ENCODE data around the gene BANF2.
"Not testable (repeated sequence)": the region's sequence is repeated elsewhere in the genome, so short reads cannot be mapped to it uniquely, and the experiment has no call there.

The BANF2 gene

GRCh38 chr20:17773619-17774018, 73.9 kb downstream of the BANF2 start:
- no peak for TF ChIP-seq CTCF (IDR thresholded peaks at IDR 0.05; ENCODE audit: low read depth, low read length, missing control alignments)
- DNase-seq (ENCODE audit: extremely low read depth, low read depth): no peak

GRCh38 chr20:17775600-17775999, 75.8 kb downstream of the BANF2 start:
- no peak for TF ChIP-seq CTCF (IDR thresholded peaks at IDR 0.05; ENCODE audit: low read depth, low read length, missing control alignments)
- H3K4me3 ChIP-seq (replicated peaks; ENCODE audit: low read depth, low read length): no peak overlapping the region
- DNase-seq (ENCODE audit: extremely low read depth, low read depth): no peak

More at GRCh38 chr20:17773619-17774018, 73.9 kb downstream of the BANF2 start:
- H3K4me3 ChIP-seq (replicated peaks; ENCODE audit: low read depth, low read length): no peak overlapping the region

DNA sequence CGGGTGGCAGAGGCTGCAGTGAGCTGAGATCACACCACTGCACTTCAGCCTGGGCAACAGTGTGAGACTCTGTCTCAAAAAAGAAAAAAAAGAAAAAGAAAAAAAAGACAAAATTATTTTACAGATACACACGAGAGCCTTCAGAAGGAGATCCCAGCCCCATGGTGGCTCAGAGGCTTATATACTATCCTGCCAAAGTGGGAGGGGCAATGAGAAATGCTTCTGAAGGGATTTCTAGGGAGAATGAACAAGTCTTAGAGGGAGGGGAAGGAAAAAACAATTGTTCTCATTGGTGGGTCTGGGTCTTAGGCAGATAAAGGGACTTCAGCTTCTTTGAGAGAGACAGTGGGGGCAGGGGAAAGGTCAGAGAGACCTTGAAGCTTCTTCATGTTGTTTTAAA, 76.8 kb downstream of the BANF2 start:
- TF ChIP-seq CTCF (IDR thresholded peaks at IDR 0.05; ENCODE audit: low read depth, low read length, missing control alignments): no peak
- no peak overlapping the region for H3K4me3 ChIP-seq (replicated peaks; ENCODE audit: low read depth, low read length)
- no peak for DNase-seq (ENCODE audit: extremely low read depth, low read depth)

DNA sequence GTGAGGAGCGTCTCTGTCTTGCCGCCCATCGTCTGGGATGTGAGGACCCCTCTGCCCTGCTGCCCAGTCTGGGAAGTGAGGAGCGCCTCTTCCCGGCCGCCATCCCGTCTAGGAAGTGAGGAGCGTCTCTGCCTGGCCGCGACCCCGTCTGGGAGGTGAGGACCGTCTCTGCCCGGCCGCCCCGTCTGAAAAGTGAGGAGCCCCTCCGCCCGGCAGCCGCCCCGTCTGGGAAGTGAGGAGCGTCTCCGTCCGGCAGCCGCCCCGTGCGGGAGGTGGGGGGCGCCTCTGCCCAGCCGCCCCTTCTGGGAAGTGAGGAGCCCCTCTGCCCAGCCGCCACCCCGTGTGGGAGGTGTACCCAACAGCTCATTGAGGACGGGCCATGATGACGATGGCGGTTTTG, 79.2 kb downstream of the BANF2 start:
- not testable (repeated sequence) for H3K4me3 ChIP-seq (replicated peaks; ENCODE audit: low read depth, low read length); DNase-seq (ENCODE audit: extremely low read depth, low read depth)

GRCh38 chr20:17782768-17783167, 83.0 kb downstream of the BANF2 start:
- no peak overlapping the region for H3K4me3 ChIP-seq (replicated peaks; ENCODE audit: low read depth, low read length)
- TF ChIP-seq CTCF (IDR thresholded peaks at IDR 0.05; ENCODE audit: low read depth, low read length, missing control alignments): no peak
- DNase-seq (ENCODE audit: extremely low read depth, low read depth): no peak

GRCh38 chr20:17783671-17784070, 83.9 kb downstream of the BANF2 start:
- no peak for TF ChIP-seq CTCF (IDR thresholded peaks at IDR 0.05; ENCODE audit: low read depth, low read length, missing control alignments)
- DNase-seq (ENCODE audit: extremely low read depth, low read depth): no peak
- no peak overlapping the region for H3K4me3 ChIP-seq (replicated peaks; ENCODE audit: low read depth, low read length)

DNA sequence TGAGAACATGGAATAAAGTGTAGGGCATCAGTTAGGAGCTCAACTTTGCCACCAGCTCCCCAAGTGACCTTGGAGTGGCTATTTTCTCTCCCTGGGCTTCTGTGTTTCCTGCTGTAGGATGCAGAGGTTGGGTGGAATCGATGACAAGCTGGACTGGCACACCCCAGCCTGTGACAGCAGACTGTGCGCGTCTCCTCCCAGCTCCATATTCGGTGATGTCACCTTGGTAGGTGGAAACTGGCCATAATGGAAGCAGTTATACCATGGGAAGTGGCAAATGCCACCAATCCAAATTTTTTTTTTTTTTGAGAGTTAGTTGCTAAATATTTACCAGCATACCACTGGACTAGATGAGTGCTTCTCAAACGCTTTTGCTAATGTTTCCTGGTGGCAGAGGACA, 85.2 kb downstream of the BANF2 start:
- no peak for DNase-seq (ENCODE audit: extremely low read depth, low read depth)
- TF ChIP-seq CTCF (IDR thresholded peaks at IDR 0.05; ENCODE audit: low read depth, low read length, missing control alignments): no peak
- no peak overlapping the region for H3K4me3 ChIP-seq (replicated peaks; ENCODE audit: low read depth, low read length)
